HepG2 (cell line): ENCODE results near the gene IL10RA.

Source experiments
- CREB1 ChIP-seq, 2 experiments: fragments of 450-650 bp in 1 of 2; IDR thresholded peaks; 2 replicates each; pipeline ENCODE4 v1.6.1; 2016 to 2017; ENCODE audit warnings: control low read depth in 1 of 2, mild to moderate bottlenecking in 1 of 2, missing compliant biosample characterization in 1 of 2, missing genetic modification characterization in 1 of 2
- EP300 ChIP-seq, 3 experiments: sonication (generic) in 1 of 3; formaldehyde crosslinking in 1 of 3; IDR thresholded peaks; 2 replicates each; pipeline versions ENCODE4 v1.5.1 to v1.6.1; 2011 to 2020; ENCODE audit warnings: low read depth in 2 of 3, low read length in 2 of 3, borderline replicate concordance in 1 of 3, improper control_type of control experiment in 1 of 3, mild to moderate bottlenecking in 1 of 3, missing genetic modification reagents in 1 of 3, moderate library complexity in 1 of 3
- GTF2F1 ChIP-seq: fragments of 150-350 bp; IDR thresholded peaks from 2 replicates; pipeline ENCODE4 v1.6.1; 2014; ENCODE audit warnings: low read length
- KDM1A ChIP-seq: IDR thresholded peaks from 2 replicates; pipeline ENCODE4 v1.6.1; 2016; ENCODE audit warnings: missing compliant biosample characterization
- MEF2D ChIP-seq: sonication (generic); formaldehyde crosslinking; IDR thresholded peaks from 2 replicates; pipeline ENCODE4 v1.5.1; 2020; ENCODE audit warnings: mild to moderate bottlenecking, missing genetic modification reagents
- NAIF1 ChIP-seq: sonication (generic); formaldehyde crosslinking; IDR thresholded peaks from 2 replicates; pipeline ENCODE4 v1.5.0; 2020; ENCODE audit warnings: mild to moderate bottlenecking, missing genetic modification reagents, borderline replicate concordance
- NONO ChIP-seq, 2 experiments: fragments of 450-650 bp in 1 of 2; sonication (generic) in 1 of 2; formaldehyde crosslinking in 1 of 2; IDR thresholded peaks in 1 of 2; conservative IDR thresholded peaks in 1 of 2; 2 replicates each; pipeline versions ENCODE4 v1.6.1 to v1.8.0; 2017 to 2022; ENCODE audit warnings: mild to moderate bottlenecking in 1 of 2, missing genetic modification reagents in 1 of 2, moderate library complexity in 1 of 2
- POLR2A ChIP-seq, 2 experiments: IDR thresholded peaks; 2 replicates each; pipeline ENCODE4 v1.6.1; 2011; ENCODE audit warnings: low read depth in 2 of 2, low read length in 2 of 2, mild to moderate bottlenecking in 1 of 2, moderate library complexity in 1 of 2; ENCODE audit not compliant: insufficient read depth in 1 of 2
- RFX1 ChIP-seq: fragments of 450-650 bp; IDR thresholded peaks from 2 replicates; pipeline ENCODE4 v1.6.1; 2017

- TF ChIP-seq MEF2D (CRISPR knock-in tag) (no peak), POLR2A (IDR thresholded peaks at IDR 0.05; ENCODE audit: insufficient read depth in 1 of 2, low read depth in 2 of 2, low read length in 2 of 2) (no peak), CREB1 (IDR thresholded peaks at IDR 0.05) (no peak), CREB1 (CRISPR knock-in tag; IDR thresholded peaks at IDR 0.05) (no peak), RFX1 (no peak), GTF2F1 (no peak), NONO (IDR thresholded peaks at IDR 0.05) (no peak), NONO (CRISPR knock-in tag; conservative IDR thresholded peaks at IDR 0.05) (no peak), KDM1A (no peak), EP300 (IDR thresholded peaks at IDR 0.05; ENCODE audit: low read depth in 2 of 2, low read length in 2 of 2) (no peak), EP300 (CRISPR knock-in tag; IDR thresholded peaks at IDR 0.05; ENCODE audit: borderline replicate concordance) (no peak), NAIF1 (CRISPR knock-in tag) (no peak)
These were observed 1.7 kb upstream of the IL10RA start for GRCh38 chr11:117984476-117984875.
